Activated CD4-positive, alpha-beta T cell treated with anti-CD3 and anti-CD28 coated beads, Interleukin-2, amount 50 U/mL, for 4 hours (primary cell): ENCODE measurements around the gene PRKCQ.

Source experiments
- DNase-seq, 2 experiments: peaks; one replicate each; pipeline ENCODE4 v3.0.0-alpha.2; 2020

PRKCQ gene

GRCh38 chr10:6565588-6565987 is 14.5 kb downstream of the PRKCQ start:
- DNase-seq, result no peak

- no peak for DNase-seq
Observed at GRCh38 chr10:6564367-6564766, 15.7 kb downstream of the PRKCQ start.

- no peak for DNase-seq
Observed at GRCh38 chr10:6563731-6564130, 16.3 kb downstream of the PRKCQ start.

- DNase-seq, result peak; percentile 49 to 55
Observed at GRCh38 chr10:6563075-6563474, 17.0 kb downstream of the PRKCQ start.

- DNase-seq, result no peak
Observed at GRCh38 chr10:6562221-6562620, 17.9 kb downstream of the PRKCQ start.

- DNase-seq, result no peak
Observed at GRCh38 chr10:6561552-6561951, 18.5 kb downstream of the PRKCQ start.

- no peak for DNase-seq
Observed at GRCh38 chr10:6558759-6559461, 21.2 kb downstream of the PRKCQ start.

- DNase-seq, result no peak
Observed at GRCh38 chr10:6558272-6558671, 21.8 kb downstream of the PRKCQ start.

- no peak for DNase-seq
Observed at GRCh38 chr10:6553937-6554336, 26.1 kb downstream of the PRKCQ start.

- DNase-seq, result peak; percentile 39 to 54
Observed at GRCh38 chr10:6543431-6544005, 36.6 kb downstream of the PRKCQ start.

GRCh38 chr10:6542999-6543430 is 37.1 kb downstream of the PRKCQ start:
- DNase-seq, result peak; percentile 26 to 30

GRCh38 chr10:6539833-6540232 is 40.2 kb downstream of the PRKCQ start:
- DNase-seq, result no peak

GRCh38 chr10:6537770-6538169 is 42.3 kb downstream of the PRKCQ start:
- DNase-seq, result no peak

- DNase-seq, result no peak
Observed at GRCh38 chr10:6536102-6536501, 44.0 kb downstream of the PRKCQ start.

GRCh38 chr10:6535156-6535764 is 44.8 kb downstream of the PRKCQ start:
- DNase-seq, result no peak

GRCh38 chr10:6532321-6532720 is 47.8 kb downstream of the PRKCQ start:
- no peak for DNase-seq

GRCh38 chr10:6530966-6531365 is 49.1 kb downstream of the PRKCQ start:
- DNase-seq, result no peak

- DNase-seq, result peak; percentile 72 to 73
Observed at GRCh38 chr10:6530211-6530840, 49.8 kb downstream of the PRKCQ start.

GRCh38 chr10:6528198-6528950 is 51.7 kb downstream of the PRKCQ start:
- DNase-seq, result no peak

- DNase-seq, result no peak
Observed at GRCh38 chr10:6525599-6526165, 54.4 kb downstream of the PRKCQ start.

- no peak for DNase-seq
Observed at GRCh38 chr10:6522230-6522629, 57.8 kb downstream of the PRKCQ start.

- DNase-seq, result no peak
Observed at GRCh38 chr10:6520138-6520537, 59.9 kb downstream of the PRKCQ start.
